Left lung (tissue), 10 donors: ENCODE data around the gene DIP2A. TPM values are rescaled to one million over a fixed set of nuclear protein-coding genes. Genes with fewer than 3 reads are reported as not detected.

Experiments used
- ATAC-seq: fragments of 200-7000 bp; cut with Tn5 transposase; one replicate; pipeline ENCODE4 v1.9.1; 2020; ENCODE audit warnings: moderate library complexity
- DNase-seq, 4 donors: peaks; one replicate each; pipeline ENCODE4 v3.0.0-alpha.2; 2013 to 2020
- H3K27ac ChIP-seq, 2 donors: fragments of 200-600 bp; sonication (generic) in 1 of 2; one replicate each; pipeline versions ENCODE4 v1.5.0 to v1.8.0; 2020 to 2021
- H3K27me3 ChIP-seq, 2 donors: fragments of 200-600 bp; sonication (generic) in 1 of 2; one replicate each; pipeline versions ENCODE4 v1.5.0 to v1.8.0; 2020 to 2021
- H3K36me3 ChIP-seq, 2 donors: fragments of 200-600 bp; sonication (generic) in 1 of 2; one replicate each; pipeline versions ENCODE4 v1.5.0 to v1.8.0; 2020 to 2021
- H3K4me1 ChIP-seq, 2 donors: fragments of 200-600 bp; one replicate each; pipeline ENCODE4 v1.8.0; 2021
- H3K4me3 ChIP-seq, 2 donors: fragments of 200-600 bp; sonication (generic) in 1 of 2; one replicate each; pipeline versions ENCODE4 v1.5.0 to v1.8.0; 2020 to 2021; ENCODE audit warnings: mild to moderate bottlenecking in 1 of 2
- H3K9me3 ChIP-seq, 2 donors: fragments of 200-600 bp; sonication (generic) in 1 of 2; one replicate each; pipeline versions ENCODE4 v1.5.0 to v1.8.0; 2020 to 2021
- intact Hi-C, 2 donors: fragments of 100-400 bp; cut with DNase I; formaldehyde crosslinking; loops; one replicate each; pipeline versions ENCODE4 v1.11.2 to v1.14.2; 2022
- polyA plus RNA-seq, 6 donors: library from polyadenylated mRNA; unstranded; fragments of 120-200 nt; gene quantifications; one replicate each; pipeline ENCODE4 v1.2.1, GENCODE V29; 2013; ENCODE audit not compliant: insufficient read length in 6 of 6
- total RNA-seq, 2 donors: library from RNA; stranded (reverse); fragmentation: NEBNext Ultra II Directional; extraction: Animal tissue kit (Norgen Biotek cat#: 25700); gene quantifications; one replicate each; pipeline ENCODE4 v1.2.1, GENCODE V29; 2021
- TF ChIP-seq, protein P1 (sequence below), 2 donors: fragments of 200-600 bp; sonication (generic) in 1 of 2; IDR thresholded peaks; one replicate each; pipeline versions ENCODE4 v1.5.0 to v1.8.0; 2021; ENCODE audit warnings: antibody characterized with exemption in 2 of 2
- donor health status: DM: no; HTN: yes; CAD: no.
- donor health status: DM: no; HTN: no; CAD: no.

The DIP2A gene
- total and polyA plus RNA-seq, 8 donors = 31.5 to 75.3 (median 62.6) TPM

DNA sequence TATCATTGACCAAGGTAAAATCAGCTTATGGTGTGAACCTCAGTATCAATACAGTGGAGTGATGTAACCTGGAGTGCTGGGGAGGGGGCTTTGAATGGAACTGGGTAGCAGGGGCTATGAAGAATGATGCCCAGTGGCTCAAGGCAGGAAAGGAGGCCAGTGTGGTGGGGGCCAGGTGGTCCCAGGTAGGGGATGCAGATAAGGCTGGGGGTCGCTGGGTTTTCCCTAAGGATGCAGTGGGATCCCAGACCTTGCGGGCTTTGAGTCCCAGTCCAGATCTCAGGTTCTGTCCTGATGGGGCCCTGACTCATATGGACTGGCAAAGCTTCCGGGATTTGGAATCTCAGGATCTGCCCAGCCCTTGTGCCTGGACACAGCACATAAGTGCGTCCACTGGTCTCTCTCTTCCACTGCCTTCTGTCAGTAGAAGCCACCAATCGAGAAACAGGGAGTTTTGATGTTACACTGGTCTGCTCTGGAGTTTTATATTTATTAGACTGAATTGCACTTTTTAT, 94.2 kb downstream of the DIP2A start:
- Histone ChIP-seq H3K4me3 (no peak overlapping the region), H3K27me3 (no peaks in the 10 kb centered on the region), H3K27ac (peak overlapping the region; percentile 39 to 91), H3K4me1 (peaks cover 0 to 7% of the 10 kb centered on the region in 2 donors), H3K36me3 (peaks cover 0 to 67% of the 10 kb centered on the region in 2 donors), H3K9me3 (no peaks in the 10 kb centered on the region)
- ATAC-seq = no peak
- TF ChIP-seq, protein P1, sequence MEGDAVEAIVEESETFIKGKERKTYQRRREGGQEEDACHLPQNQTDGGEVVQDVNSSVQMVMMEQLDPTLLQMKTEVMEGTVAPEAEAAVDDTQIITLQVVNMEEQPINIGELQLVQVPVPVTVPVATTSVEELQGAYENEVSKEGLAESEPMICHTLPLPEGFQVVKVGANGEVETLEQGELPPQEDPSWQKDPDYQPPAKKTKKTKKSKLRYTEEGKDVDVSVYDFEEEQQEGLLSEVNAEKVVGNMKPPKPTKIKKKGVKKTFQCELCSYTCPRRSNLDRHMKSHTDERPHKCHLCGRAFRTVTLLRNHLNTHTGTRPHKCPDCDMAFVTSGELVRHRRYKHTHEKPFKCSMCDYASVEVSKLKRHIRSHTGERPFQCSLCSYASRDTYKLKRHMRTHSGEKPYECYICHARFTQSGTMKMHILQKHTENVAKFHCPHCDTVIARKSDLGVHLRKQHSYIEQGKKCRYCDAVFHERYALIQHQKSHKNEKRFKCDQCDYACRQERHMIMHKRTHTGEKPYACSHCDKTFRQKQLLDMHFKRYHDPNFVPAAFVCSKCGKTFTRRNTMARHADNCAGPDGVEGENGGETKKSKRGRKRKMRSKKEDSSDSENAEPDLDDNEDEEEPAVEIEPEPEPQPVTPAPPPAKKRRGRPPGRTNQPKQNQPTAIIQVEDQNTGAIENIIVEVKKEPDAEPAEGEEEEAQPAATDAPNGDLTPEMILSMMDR (IDR thresholded peaks at IDR 0.05) = no peak
- no peak for DNase-seq
- intact Hi-C loops = no loop called here

DNA sequence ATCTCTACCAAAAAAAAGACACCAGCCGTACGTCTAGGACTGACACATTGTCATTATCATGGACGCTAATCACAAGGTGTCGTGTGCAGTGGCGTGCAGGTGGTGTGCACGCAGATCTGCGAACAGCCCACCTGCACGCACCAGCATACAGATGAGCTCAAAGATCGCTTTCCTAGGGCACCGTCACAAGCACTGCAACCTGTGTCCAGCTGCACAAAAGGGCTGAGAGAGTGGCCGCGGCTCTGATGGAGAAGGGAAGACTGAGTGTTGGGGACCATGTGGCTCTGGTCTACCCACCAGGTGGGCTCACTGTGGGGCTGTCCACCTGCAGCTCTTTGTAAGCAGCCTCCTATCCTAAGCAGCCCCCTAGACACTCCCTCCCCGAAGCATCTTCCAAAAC, 95.3 kb downstream of the DIP2A start:
- TF ChIP-seq, protein P1 (IDR thresholded peaks at IDR 0.05) = no peak

DNA sequence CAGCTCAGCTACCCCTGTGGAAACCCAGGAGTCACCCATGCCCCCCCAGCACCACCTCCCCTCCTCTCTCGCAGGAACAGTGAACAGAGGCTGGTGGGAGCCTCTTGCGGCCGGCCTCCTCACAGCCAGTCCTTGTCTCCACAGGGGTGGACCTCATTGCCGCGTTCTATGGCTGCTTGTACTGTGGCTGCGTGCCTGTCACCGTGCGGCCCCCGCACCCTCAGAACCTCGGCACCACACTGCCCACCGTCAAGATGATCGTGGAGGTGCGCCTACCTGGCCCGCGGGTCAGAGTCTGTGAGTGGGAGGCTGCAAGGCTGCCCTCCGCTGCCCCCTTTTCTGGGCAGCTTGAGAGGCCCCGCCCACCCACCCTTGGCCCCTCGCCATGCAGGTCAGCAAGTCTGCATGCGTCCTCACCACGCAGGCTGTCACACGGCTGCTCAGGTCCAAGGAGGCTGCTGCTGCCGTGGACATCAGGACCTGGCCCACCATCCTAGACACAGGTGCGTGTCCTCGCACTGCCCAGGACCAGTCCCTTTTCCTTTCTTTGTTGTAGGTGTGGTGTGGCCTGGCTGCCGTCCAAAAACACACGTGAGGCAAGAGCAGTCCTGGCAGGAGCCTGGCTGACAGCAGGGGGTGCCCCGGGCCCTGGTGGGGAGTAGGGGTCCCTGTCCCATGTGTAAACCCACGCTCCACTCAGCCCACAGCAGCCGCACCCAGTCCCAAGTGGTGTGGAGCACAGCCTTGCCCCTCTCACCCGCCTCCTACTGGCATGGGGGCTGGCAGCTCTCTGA, 95.9 kb downstream of the DIP2A start:
- Histone ChIP-seq H3K27me3 (no peaks in the 10 kb centered on the region), H3K27ac (no peak overlapping the region), H3K36me3 (peaks cover 0 to 81% of the 10 kb centered on the region in 2 donors), H3K4me3 (no peak overlapping the region), H3K9me3 (no peaks in the 10 kb centered on the region), H3K4me1 (peaks cover 0 to 7% of the 10 kb centered on the region in 2 donors)
- intact Hi-C loops = no loop called here
- TF ChIP-seq, protein P1 (IDR thresholded peaks at IDR 0.05) = no peak
- ATAC-seq (no peak), DNase-seq (no peak)

More for the DNA sequence above, 95.3 kb downstream of the DIP2A start:
- H3K27me3 ChIP-seq = no peaks in the 10 kb centered on the region
- no peak overlapping the region for H3K27ac ChIP-seq
- no peak for ATAC-seq
- H3K36me3 ChIP-seq = peaks cover 0 to 77% of the 10 kb centered on the region in 2 donors
- H3K4me3 ChIP-seq = no peak overlapping the region
- intact Hi-C loops = no loop called here
- no peaks in the 10 kb centered on the region for H3K9me3 ChIP-seq
- peaks cover 0 to 7% of the 10 kb centered on the region in 2 donors for H3K4me1 ChIP-seq
- no peak for DNase-seq

DNA sequence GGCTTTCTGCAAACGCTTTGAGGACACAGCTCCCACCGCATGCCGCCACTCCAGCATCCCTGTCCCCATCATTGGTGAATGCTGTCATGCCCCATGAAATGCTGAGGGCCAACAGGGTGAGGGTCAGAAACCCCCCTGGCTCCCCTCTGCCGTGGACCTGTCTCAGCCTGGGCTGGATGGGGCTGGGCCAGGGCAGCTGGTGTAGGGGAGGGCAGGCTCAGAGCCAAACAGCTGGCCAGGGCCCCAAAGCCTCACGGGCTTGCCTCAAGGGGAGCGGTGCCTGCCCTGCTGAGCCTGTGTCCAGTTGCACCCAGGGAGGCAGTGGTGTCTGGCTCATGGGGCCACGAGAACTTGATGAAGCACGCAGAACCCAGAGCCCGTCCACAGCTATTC, 96.5 kb downstream of the DIP2A start:
- TF ChIP-seq, protein P1 (IDR thresholded peaks at IDR 0.05) = no peak
- Histone ChIP-seq H3K27me3 (no peaks in the 10 kb centered on the region), H3K36me3 (peaks cover 0 to 83% of the 10 kb centered on the region in 2 donors), H3K4me1 (peaks cover 0 to 3% of the 10 kb centered on the region in 2 donors), H3K27ac (no peak overlapping the region), H3K9me3 (no peaks in the 10 kb centered on the region), H3K4me3 (no peak overlapping the region)
- DNase-seq = no peak
- no peak for ATAC-seq
- intact Hi-C loops = no loop called here

DNA sequence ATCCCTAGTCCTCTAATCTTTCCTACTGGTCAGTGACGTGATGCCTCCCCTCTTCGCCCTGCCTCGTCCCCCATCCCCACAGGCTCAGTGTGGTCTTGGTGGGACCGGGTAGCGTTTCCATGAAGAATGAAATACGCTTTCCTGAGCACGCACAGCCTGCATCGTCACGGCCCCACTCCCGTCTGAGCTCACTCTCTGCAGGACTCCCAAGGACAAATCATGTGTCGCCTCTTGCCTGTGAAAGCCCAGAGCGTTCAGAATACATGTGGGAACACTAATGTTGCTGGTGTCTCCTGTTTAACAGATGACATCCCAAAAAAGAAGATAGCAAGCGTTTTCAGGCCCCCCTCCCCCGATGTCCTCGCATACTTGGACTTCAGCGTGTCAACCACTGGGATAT, 97.0 kb downstream of the DIP2A start:
- H3K36me3 ChIP-seq = peaks cover 0 to 83% of the 10 kb centered on the region in 2 donors
- DNase-seq = no peak
- ATAC-seq = no peak
- no peak overlapping the region for H3K4me3 ChIP-seq
- H3K27ac ChIP-seq = no peak overlapping the region
- H3K9me3 ChIP-seq = no peaks in the 10 kb centered on the region
- TF ChIP-seq, protein P1 (IDR thresholded peaks at IDR 0.05) = no peak
- no peaks in the 10 kb centered on the region for H3K4me1 ChIP-seq
- intact Hi-C loops = no loop called here
- H3K27me3 ChIP-seq = no peaks in the 10 kb centered on the region
